GM19395 (cell line): Measurements from ENCODE around the gene PARD3.

ENCODE experiments used
- ATAC-seq: cut with Tn5 transposase; IDR thresholded peaks from one replicate; pipeline ENCODE4 v1.9.1; 2021; ENCODE audit warnings: mild to moderate bottlenecking, moderate library complexity; ENCODE audit not compliant: unreplicated experiment

The PARD3 gene

GRCh38 chr10:34181553-34182300 lies 633.4 kb downstream of the PARD3 start:
- ATAC-seq, result no peak

DNA sequence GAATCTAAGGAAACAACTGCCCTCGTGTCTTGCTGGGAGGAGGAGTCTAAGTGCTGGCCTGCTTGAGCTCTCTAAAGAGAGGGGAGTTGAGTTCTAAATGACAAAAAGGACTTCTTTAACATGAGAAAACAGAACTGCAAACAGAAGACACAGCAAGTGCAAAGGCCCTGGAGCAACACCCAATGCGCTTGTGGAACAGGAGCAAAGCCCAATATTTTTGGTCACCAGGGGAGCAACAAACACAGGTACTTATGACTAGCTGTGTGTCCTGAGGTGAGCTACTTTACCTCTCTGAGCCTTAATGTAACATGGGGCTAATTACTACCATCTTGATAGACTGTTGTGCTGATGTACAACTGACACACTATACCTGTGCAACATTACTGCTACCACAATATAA lies 634.3 kb downstream of the PARD3 start:
- ATAC-seq, result no peak

DNA sequence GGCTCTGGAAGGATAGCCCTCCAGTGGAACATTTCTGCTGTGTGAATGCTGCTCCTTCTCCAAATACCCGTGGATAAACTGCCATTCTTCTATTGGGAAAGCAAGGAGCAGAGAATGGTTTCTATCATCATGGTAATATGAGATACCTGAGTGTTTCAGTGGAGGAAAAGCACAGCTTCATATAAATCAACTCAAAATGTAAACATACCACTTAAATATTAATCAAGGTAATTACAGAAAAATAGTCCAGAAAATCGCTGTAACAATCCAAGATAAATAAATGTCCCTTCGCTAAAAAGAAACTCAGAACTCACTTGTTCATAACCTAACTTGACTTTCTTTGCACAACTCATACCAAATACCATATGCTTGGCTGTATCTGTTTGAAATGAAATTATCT lies 635.8 kb downstream of the PARD3 start:
- no peak for ATAC-seq

DNA sequence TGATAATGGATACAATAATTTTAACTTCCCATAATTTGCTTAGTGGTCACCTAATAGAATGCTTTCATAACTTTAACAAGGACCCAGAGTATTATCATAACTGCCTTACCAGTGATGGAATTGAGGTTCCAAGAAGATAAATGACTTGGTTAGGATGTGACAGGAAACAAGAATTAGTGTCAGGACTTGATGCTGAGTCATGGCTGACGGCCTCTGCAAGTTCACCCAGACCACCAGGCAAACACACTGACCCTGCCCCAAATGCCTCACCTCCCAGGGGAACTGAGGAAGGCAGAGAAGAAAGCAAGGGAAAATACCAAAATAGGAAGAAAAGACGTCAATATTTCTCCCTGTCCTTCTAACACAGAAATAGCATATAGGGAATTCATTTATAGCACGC lies 636.3 kb downstream of the PARD3 start:
- ATAC-seq, result no peak

- no peak for ATAC-seq
Measured at GRCh38 chr10:34178196-34178595, 636.9 kb downstream of the PARD3 start.

GRCh38 chr10:34177445-34177844 lies 637.7 kb downstream of the PARD3 start:
- ATAC-seq, result no peak

GRCh38 chr10:34176351-34176750 lies 638.7 kb downstream of the PARD3 start:
- ATAC-seq, result no peak

DNA sequence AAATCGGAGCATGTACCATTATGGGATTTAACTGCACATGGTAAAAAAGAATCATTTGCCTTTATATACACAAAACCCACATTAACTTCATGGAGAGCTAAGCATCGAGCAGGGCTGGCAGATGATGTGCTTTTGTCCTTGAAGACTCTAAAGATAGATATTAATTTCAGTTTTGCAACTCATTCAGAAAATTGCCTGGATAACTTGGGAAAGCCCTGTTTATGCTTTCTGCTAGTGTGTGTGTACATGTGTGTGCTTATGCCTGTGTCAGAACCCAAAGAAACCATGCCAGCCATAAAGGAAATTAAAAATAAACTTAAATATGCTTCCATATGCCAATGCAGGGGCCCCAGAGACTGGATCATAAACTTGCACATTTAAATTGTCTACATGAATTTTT lies 640.0 kb downstream of the PARD3 start:
- no peak for ATAC-seq

GRCh38 chr10:34172936-34173533 lies 642.1 kb downstream of the PARD3 start:
- no peak for ATAC-seq

DNA sequence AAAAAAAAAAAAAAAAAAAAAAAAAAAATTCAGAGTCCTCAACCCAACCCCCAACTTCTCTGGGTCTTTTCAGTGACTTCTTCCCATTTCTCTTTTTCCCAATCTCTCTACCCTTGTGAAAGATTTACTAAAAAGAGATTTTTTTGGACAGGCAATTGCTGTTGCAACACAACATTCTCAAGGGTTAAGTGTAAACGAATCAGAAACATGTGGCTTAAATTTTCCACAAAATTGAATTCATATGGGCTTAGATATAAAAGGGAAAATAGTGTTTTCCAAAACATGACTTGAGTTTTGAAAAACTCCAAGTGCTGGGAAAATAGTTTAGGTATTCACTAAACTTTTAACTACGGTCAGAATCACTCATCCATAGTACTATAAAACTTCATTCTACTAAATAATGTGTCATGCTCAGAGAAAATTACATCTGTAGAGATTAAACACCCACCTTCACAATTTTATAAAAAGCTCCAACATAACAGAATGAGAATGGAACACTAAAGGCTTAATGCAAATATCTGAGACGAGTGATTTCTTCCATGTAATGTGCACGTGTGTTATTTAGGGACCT lies 643.1 kb downstream of the PARD3 start:
- no peak for ATAC-seq

DNA sequence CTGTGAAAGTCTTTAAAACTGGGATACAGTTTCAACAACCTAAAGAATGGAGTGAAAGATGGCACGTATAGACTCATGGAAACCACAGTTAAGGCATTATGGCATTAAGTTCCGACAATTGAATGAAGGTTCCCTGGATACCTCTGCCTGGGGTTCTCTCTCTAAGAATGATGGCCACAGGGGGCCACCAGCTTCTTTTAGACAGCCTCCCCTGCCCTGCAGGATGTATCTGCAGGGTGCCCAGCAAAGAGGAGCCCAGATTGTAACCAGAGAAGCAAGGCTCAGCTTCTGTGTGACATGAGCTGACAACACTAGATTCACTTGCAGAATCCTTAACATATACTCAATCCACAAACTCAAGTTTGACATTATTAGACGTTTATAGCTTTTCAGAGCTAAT lies 645.4 kb downstream of the PARD3 start:
- ATAC-seq, result no peak

DNA sequence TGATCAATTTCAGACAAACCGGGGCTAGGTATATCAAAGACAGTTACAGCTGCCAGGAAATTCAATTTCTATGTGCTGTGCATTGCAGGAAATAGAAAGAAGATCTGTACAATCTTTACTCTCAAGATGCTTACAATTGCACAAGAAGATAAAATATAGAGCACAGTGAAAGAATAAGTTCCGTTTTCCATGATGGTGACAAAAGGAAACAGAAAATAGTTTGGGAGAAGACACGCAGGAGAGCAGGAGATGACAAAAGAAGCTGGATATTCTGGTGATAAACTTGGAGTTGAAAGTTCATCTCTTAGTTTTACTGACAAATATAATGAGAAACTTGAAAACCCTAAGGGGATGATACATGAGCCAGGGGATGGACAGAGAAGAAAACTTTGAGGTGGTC lies 646.0 kb downstream of the PARD3 start:
- no peak for ATAC-seq

DNA sequence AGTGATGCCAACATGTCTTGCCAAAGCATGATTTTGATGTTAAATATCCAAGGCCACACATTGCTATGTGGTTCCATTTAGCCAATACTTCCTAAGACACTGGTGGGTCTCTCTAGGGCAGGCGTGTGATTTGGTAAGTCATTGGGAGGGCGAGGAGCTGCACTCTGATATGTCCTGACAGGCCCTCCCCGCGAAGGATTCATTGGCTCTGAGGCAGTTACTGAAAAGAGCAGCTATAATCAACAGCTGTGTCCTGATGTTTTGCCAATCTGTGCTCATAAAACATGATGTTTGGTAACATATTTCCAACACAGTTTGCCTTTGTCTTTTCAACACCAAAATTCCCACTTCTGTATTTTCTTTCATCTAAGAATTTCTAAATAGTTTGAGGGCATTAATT lies 646.7 kb downstream of the PARD3 start:
- no peak for ATAC-seq

GRCh38 chr10:34166823-34167222 lies 648.3 kb downstream of the PARD3 start:
- no peak for ATAC-seq

DNA sequence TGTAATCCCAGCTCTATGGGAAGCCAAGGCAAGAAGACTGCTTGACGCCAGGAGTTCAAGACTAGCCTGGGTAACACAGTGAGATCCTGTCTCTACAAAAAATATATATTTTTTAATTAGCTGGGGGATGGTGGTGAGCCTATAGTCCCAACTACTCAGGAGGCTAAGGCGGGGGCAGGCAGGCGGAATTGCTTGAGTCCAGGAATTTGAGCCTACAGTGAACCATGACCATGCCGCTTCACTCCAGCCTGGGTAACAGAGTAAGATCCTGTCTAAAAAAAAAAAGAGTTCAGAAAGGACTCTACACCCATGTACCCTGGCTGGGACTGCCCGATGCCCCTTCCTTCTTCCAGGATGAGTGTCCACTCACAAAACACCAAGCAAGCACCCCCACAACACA lies 648.7 kb downstream of the PARD3 start:
- ATAC-seq, result no peak

GRCh38 chr10:34164029-34164428 lies 651.1 kb downstream of the PARD3 start:
- no peak for ATAC-seq

- no peak for ATAC-seq
Measured at GRCh38 chr10:34163075-34163905, 651.8 kb downstream of the PARD3 start.

GRCh38 chr10:34161777-34162370 lies 653.2 kb downstream of the PARD3 start:
- ATAC-seq, result no peak

- ATAC-seq, result no peak
Measured at GRCh38 chr10:34160595-34160994, 654.5 kb downstream of the PARD3 start.

GRCh38 chr10:34157501-34157900 lies 657.6 kb downstream of the PARD3 start:
- no peak for ATAC-seq

DNA sequence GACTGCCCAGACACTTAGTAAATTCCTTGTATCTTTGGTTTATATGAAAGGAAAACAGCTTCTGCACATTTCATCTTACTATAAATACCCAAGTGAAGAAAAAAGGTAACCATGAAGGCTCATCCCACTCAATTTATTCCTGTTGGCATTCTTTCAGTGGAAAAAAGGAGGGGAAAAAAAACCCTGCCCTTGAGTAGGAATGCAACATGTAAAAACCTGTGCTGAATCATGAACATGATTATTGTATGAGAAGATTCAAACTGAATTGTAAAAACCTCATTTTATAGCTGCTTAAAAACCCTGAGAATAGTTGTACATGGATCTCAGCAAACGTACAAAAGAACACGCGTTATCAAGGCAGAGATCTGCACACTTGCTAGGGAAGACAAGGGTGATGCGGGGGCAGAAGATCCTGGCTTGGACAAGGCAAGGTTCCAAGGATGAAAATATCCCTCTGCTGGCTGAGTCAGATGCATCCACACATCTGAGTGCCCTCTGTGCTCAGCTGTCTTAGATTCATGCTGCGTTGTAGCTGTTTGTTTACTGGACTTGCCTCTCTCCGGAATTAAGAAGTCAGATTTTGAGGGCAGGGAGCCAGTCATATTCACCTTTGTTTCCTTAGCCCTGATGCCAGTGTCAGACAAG lies 658.2 kb downstream of the PARD3 start:
- no peak for ATAC-seq
